ENCODE results near the gene KNDC1. TPM values are rescaled to one million over a fixed set of nuclear protein-coding genes. Genes with fewer than 3 reads are reported as not detected.

Gene KNDC1
- total RNA-seq, 1 experiment from 2014 or later = 15.7 TPM

DNA sequence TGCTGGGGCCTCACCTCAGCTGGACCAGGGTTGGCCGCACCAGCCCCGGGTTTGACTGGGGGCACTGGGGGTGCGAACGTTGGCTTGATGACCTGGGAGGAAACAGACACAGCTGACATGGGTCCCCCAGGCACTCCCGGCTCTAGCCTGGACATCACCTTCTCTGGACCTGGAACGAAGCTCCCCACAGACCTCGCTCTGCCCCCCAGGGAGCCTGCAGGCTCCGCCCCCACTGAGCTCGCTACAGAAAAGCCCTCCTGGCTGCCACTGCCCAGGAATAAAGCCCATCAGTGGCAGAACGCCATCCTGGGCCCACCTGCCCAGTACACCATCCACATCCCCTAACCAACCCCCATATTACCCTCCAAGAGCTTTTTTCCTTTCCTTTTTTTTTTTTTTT, 103.7 kb downstream of the KNDC1 start:
- H2AK5ac ChIP-seq (ENCODE audit: insufficient read length, low read length) = no peak overlapping the region
- no peak overlapping the region for H3T11ph ChIP-seq (ENCODE audit: low read length)
- no peak overlapping the region for H3K9ac ChIP-seq (ENCODE audit: extremely low read depth, insufficient read length, low read length)
- no peak overlapping the region for H3K23ac ChIP-seq (ENCODE audit: insufficient read length, low read depth, low read length)
- no peaks in the 10 kb centered on the region; the same call in 1 of the 2 replicates for H3K27me3 ChIP-seq (ENCODE audit: insufficient read depth, low read length)
- H3K4ac ChIP-seq (ENCODE audit: low read depth, low read length) = no peak overlapping the region
- Mint-ChIP-seq H3K4me1 (peaks cover 3 to 19% of the 10 kb centered on the region in 2 experiments; a peak in 3 of 4 replicates), H3K9me3 (no peaks in the 10 kb centered on the region), H3K36me3 (ENCODE audit: insufficient read depth in 1 of 3, low read depth in 3 of 3) (no peaks in the 10 kb centered on the region), H3K4me3 (no peak overlapping the region), H3K27ac (no peak overlapping the region), H3K27me3 (ENCODE audit: low read depth) (peaks cover 19% of the 10 kb centered on the region)
- peaks cover 3% of the 10 kb centered on the region for H4K20me1 ChIP-seq (ENCODE audit: control insufficient read depth, insufficient read depth, insufficient read length)
- WGBS (ENCODE audit: extremely low coverage, insufficient read length, low lambda C conversion rate) = no CpG with 5 or more reads among the region's 10 CpGs
- TF ChIP-seq, protein P1, sequence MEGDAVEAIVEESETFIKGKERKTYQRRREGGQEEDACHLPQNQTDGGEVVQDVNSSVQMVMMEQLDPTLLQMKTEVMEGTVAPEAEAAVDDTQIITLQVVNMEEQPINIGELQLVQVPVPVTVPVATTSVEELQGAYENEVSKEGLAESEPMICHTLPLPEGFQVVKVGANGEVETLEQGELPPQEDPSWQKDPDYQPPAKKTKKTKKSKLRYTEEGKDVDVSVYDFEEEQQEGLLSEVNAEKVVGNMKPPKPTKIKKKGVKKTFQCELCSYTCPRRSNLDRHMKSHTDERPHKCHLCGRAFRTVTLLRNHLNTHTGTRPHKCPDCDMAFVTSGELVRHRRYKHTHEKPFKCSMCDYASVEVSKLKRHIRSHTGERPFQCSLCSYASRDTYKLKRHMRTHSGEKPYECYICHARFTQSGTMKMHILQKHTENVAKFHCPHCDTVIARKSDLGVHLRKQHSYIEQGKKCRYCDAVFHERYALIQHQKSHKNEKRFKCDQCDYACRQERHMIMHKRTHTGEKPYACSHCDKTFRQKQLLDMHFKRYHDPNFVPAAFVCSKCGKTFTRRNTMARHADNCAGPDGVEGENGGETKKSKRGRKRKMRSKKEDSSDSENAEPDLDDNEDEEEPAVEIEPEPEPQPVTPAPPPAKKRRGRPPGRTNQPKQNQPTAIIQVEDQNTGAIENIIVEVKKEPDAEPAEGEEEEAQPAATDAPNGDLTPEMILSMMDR (conservative IDR thresholded peaks at IDR 0.05) = no peak
- no peak overlapping the region for H2BK20ac ChIP-seq (ENCODE audit: low read depth, low read length, poor library complexity, severe bottlenecking)
- H3K18ac ChIP-seq (ENCODE audit: insufficient read length, low read depth, low read length) = no peak overlapping the region
- H4K5ac ChIP-seq (ENCODE audit: insufficient read length, low read depth, low read length) = no peak overlapping the region
- no peak overlapping the region for H3K56ac ChIP-seq (ENCODE audit: insufficient read length, low read depth, low read length)
- no peak overlapping the region for H2BK120ac ChIP-seq (ENCODE audit: low read depth, low read length, poor library complexity, severe bottlenecking)
- H3K27ac ChIP-seq (ENCODE audit: insufficient read length, low read depth, low read length) = no peak overlapping the region
- no peaks in the 10 kb centered on the region for H3K79me1 ChIP-seq (ENCODE audit: insufficient read depth, low read depth, low read length, poor library complexity, severe bottlenecking)
- H2BK12ac ChIP-seq (ENCODE audit: insufficient read length, low read depth, low read length) = no peak overlapping the region
- no peak overlapping the region for H2BK15ac ChIP-seq (ENCODE audit: low read depth, low read length)
- H3K9me3 ChIP-seq (ENCODE audit: control insufficient read depth, low read depth, low read length) = no peaks in the 10 kb centered on the region
- H4K91ac ChIP-seq (ENCODE audit: insufficient read length, low read depth, low read length) = no peak overlapping the region
- no peak for DNase-seq
- H3K23me2 ChIP-seq (ENCODE audit: insufficient read length, low read depth, low read length, poor library complexity, severe bottlenecking) = peaks cover 7% of the 10 kb centered on the region
- H3K79me2 ChIP-seq (ENCODE audit: insufficient read depth, low read length) = no peaks in the 10 kb centered on the region
- H2AFZ ChIP-seq (ENCODE audit: low read length) = no peak overlapping the region
- H3K4me2 ChIP-seq (ENCODE audit: insufficient read depth, insufficient read length, low read length) = no peak overlapping the region
- no peaks in the 10 kb centered on the region for H3K4me1 ChIP-seq (ENCODE audit: insufficient read depth, low read length)
- H3K14ac ChIP-seq (ENCODE audit: insufficient read depth, low read length) = no peak overlapping the region
- no peak overlapping the region for H2BK5ac ChIP-seq (ENCODE audit: insufficient read length, low read length)
- H4K8ac ChIP-seq (replicated peaks; ENCODE audit: insufficient read length, low read depth, low read length) = no peak overlapping the region

All from H9 (cell line).